Stimulated activated CD4-positive, alpha-beta T cell treated with anti-CD3 and anti-CD28 coated beads, Interleukin-2, amount 100 ng/mL, for 24 hours (primary cell): ENCODE results near the gene NOC2L.
"Not testable (repeated sequence)": the region's sequence is repeated elsewhere in the genome, so short reads cannot be mapped to it uniquely, and the experiment has no call there.

Experiments
- DNase-seq, 2 donors: peaks; one replicate each; pipeline ENCODE4 v3.0.0-alpha.2; 2020

NOC2L gene

GRCh38 chr1:897951-898350 lies 61.1 kb downstream of the NOC2L start:
- not testable (repeated sequence) for DNase-seq

- no peak for DNase-seq
Observed at GRCh38 chr1:897226-897625, 61.8 kb downstream of the NOC2L start.
